Sigmoid colon (tissue), 4 donors: ENCODE measurements around the gene MYOC.

ENCODE experiments used
- EP300 ChIP-seq, 4 donors: sonication (generic); formaldehyde crosslinking; IDR thresholded peaks; one replicate each; pipeline ENCODE4 v1.6.1; 2017; ENCODE audit warnings: antibody characterized with exemption in 4 of 4
- POLR2A ChIP-seq, 2 donors: fragments of 450-650 bp; IDR thresholded peaks; one replicate each; pipeline ENCODE4 v1.6.1; 2016; ENCODE audit warnings: antibody characterized with exemption in 2 of 2, mild to moderate bottlenecking in 2 of 2, moderate library complexity in 2 of 2
- POLR2AphosphoS5 ChIP-seq, 4 donors: sonication (generic); formaldehyde crosslinking; IDR thresholded peaks; one replicate each; pipeline ENCODE4 v1.6.1; 2017; ENCODE audit warnings: antibody characterized with exemption in 4 of 4
- TF ChIP-seq, protein P1 (sequence below), 4 experiments: fragments of 450-650 bp in 3 of 4; fragments of 200-600 bp in 1 of 4; IDR thresholded peaks; one replicate each; pipeline ENCODE4 v1.5.1; 2016 to 2019; ENCODE audit warnings: antibody characterized with exemption in 4 of 4, mild to moderate bottlenecking in 3 of 4, moderate library complexity in 2 of 4

DNA sequence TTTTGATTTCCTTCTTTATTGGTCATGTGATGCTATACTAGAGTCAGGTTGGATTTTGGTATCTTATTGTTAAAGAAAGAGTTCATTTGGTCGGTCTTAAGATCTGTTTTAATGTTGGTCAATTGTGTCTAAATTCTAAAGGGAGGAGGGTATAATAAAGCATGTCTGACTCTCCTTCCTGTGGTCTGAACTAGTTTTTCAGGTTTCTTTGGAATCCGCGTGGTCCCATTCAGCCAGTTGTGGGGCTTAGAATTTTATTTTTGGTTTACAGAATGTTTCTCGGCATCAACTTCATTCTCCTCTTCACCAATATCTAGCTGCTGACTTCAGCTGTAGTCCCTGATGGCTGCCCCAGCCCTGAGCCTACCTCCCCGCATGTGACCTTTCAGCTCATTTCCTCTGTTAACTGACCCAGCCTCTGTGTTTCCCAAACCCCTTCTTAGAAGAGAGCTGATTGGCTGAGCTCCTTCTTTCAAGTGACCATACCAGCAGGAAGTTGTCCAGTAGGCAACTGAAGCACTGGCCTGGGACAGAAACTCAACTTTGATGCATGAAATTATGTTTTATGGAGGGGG, 8.7 kb upstream of the MYOC start:
- TF ChIP-seq EP300 (IDR thresholded peaks at IDR 0.05) = no peak
- TF ChIP-seq, protein P1, sequence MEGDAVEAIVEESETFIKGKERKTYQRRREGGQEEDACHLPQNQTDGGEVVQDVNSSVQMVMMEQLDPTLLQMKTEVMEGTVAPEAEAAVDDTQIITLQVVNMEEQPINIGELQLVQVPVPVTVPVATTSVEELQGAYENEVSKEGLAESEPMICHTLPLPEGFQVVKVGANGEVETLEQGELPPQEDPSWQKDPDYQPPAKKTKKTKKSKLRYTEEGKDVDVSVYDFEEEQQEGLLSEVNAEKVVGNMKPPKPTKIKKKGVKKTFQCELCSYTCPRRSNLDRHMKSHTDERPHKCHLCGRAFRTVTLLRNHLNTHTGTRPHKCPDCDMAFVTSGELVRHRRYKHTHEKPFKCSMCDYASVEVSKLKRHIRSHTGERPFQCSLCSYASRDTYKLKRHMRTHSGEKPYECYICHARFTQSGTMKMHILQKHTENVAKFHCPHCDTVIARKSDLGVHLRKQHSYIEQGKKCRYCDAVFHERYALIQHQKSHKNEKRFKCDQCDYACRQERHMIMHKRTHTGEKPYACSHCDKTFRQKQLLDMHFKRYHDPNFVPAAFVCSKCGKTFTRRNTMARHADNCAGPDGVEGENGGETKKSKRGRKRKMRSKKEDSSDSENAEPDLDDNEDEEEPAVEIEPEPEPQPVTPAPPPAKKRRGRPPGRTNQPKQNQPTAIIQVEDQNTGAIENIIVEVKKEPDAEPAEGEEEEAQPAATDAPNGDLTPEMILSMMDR (IDR thresholded peaks at IDR 0.05) = no peak
- TF ChIP-seq POLR2AphosphoS5 (IDR thresholded peaks at IDR 0.05) = no peak
- TF ChIP-seq POLR2A (IDR thresholded peaks at IDR 0.05) = no peak
